ENCODE measurements around the gene TFEC. TPM values are rescaled to one million over a fixed set of nuclear protein-coding genes. Genes with fewer than 3 reads are reported as not detected.

The TFEC gene
- total and polyA plus RNA-seq, 4 donors: 9.8 to 19.2 (median 17.1) TPM

DNA sequence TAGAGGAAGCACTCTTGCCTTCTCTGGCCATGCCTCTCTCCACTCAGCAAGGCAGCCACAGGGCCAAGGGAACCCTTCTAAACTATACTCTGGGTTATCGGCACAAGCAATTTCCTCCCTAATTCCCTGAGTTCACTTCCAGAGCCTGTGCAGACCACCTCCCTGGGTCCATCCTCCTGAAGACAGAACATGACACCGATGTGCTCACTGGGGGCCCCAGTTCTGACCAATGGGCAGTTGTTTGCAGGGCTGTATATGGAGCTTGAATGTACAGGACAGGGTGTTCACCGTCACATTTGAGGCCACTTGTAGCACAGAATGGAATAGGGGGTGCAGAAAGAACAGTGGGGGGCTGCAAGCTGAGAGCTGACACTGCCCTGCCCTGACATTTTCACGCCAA is 77.7 kb downstream of the TFEC start:
- H3K27ac ChIP-seq (ENCODE audit: low read depth in 1 of 2, low read length in 1 of 2): no peak overlapping the region
- WGBS, 2 donors: 89 to 97% methylated on average over 4 of the region's 4 CpGs
- no peaks in the 10 kb centered on the region for H3K36me3 ChIP-seq (ENCODE audit: control insufficient read depth in 4 of 4, insufficient read depth in 4 of 4, low read length in 4 of 4)
- no peaks in the 10 kb centered on the region for H3K4me1 ChIP-seq (ENCODE audit: control insufficient read depth in 5 of 5, insufficient read depth in 5 of 5, low read length in 5 of 5)
- no peaks in the 10 kb centered on the region for H3K27me3 ChIP-seq (ENCODE audit: control insufficient read depth in 3 of 3, insufficient read depth in 3 of 3, low read length in 2 of 3)
- no peak overlapping the region for H3K4me3 ChIP-seq
- no peak for DNase-seq
- H3K9me3 ChIP-seq (ENCODE audit: control insufficient read depth in 4 of 4, insufficient read depth in 3 of 4, low read length in 3 of 4): no peaks in the 10 kb centered on the region
- H3K9ac ChIP-seq (ENCODE audit: insufficient read depth in 1 of 2, low read length in 2 of 2): no peak overlapping the region
- ATAC-seq (ENCODE audit: insufficient read depth, low FRiP score): no peak
- no peak for TF ChIP-seq CTCF (IDR thresholded peaks at IDR 0.05; ENCODE audit: control extremely low read depth, extremely low read depth)

GRCh38 chr7:115951547-115951946 is 79.0 kb downstream of the TFEC start:
- no peak for ATAC-seq (ENCODE audit: insufficient read depth, low FRiP score)
- Histone ChIP-seq H3K36me3 (ENCODE audit: control insufficient read depth in 4 of 4, insufficient read depth in 4 of 4, low read length in 4 of 4) (no peaks in the 10 kb centered on the region), H3K9me3 (ENCODE audit: control insufficient read depth in 4 of 4, insufficient read depth in 3 of 4, low read length in 3 of 4) (no peaks in the 10 kb centered on the region), H3K27me3 (ENCODE audit: control insufficient read depth in 3 of 3, insufficient read depth in 3 of 3, low read length in 2 of 3) (no peaks in the 10 kb centered on the region), H3K9ac (ENCODE audit: insufficient read depth in 1 of 2, low read length in 2 of 2) (no peak overlapping the region), H3K4me1 (ENCODE audit: control insufficient read depth in 5 of 5, insufficient read depth in 5 of 5, low read length in 5 of 5) (no peaks in the 10 kb centered on the region), H3K27ac (ENCODE audit: low read depth in 1 of 2, low read length in 1 of 2) (no peak overlapping the region), H3K4me3 (no peak overlapping the region)
- WGBS, 2 donors: 92 to 97% methylated on average over 1 of the region's 1 CpG
- no peak for DNase-seq
- TF ChIP-seq CTCF (IDR thresholded peaks at IDR 0.05; ENCODE audit: control extremely low read depth, extremely low read depth): no peak

GRCh38 chr7:115941703-115942268 is 88.8 kb downstream of the TFEC start:
- no peaks in the 10 kb centered on the region for H3K9me3 ChIP-seq (ENCODE audit: control insufficient read depth in 4 of 4, insufficient read depth in 3 of 4, low read length in 3 of 4)
- no peaks in the 10 kb centered on the region for H3K36me3 ChIP-seq (ENCODE audit: control insufficient read depth in 4 of 4, insufficient read depth in 4 of 4, low read length in 4 of 4)
- no peak for ATAC-seq (ENCODE audit: insufficient read depth, low FRiP score)
- peaks cover 0 to 3% (median 0%) of the 10 kb centered on the region in 5 donors for H3K4me1 ChIP-seq (ENCODE audit: control insufficient read depth in 5 of 5, insufficient read depth in 5 of 5, low read length in 5 of 5)
- DNase-seq: no peak
- H3K27me3 ChIP-seq (ENCODE audit: control insufficient read depth in 3 of 3, insufficient read depth in 3 of 3, low read length in 2 of 3): no peaks in the 10 kb centered on the region
- WGBS, 2 donors: 82 to 89% methylated on average over 5 of the region's 5 CpGs
- no peak overlapping the region for H3K4me3 ChIP-seq
- H3K27ac ChIP-seq (ENCODE audit: low read depth in 1 of 2, low read length in 1 of 2): no peak overlapping the region
- TF ChIP-seq CTCF (IDR thresholded peaks at IDR 0.05; ENCODE audit: control extremely low read depth, extremely low read depth): no peak
- no peak overlapping the region for H3K9ac ChIP-seq (ENCODE audit: insufficient read depth in 1 of 2, low read length in 2 of 2)

All from lung (tissue), 12 donors.